ENCODE measurements around the gene OSBPL7.

Gene OSBPL7

GRCh38 chr17:47822785-47823184 lies 1.2 kb upstream of the OSBPL7 start:
- no peak for DNase-seq

DNA sequence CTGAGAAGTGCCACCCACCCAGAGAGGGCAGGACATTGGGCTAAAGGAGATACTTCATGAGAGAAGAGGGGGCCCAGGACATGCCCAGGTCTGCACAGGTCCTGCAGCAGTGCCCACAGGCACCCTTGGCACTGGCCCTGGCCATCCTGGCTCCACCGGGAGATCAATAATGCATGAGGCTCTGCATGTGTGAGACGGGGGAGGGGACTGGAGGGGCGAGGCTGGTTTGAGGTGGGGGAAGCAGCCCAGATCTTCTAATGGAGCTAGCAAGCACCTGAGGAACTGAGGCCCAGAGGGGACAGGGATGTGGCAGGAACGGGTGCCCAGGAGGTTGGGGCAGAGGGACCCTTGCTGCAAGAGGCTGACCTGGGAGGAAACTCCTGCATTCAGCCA lies 567 bp downstream of the OSBPL7 start:
- DNase-seq, result no peak

GRCh38 chr17:47820033-47820789 lies 1.4 kb downstream of the OSBPL7 start:
- DNase-seq, result no peak

DNA sequence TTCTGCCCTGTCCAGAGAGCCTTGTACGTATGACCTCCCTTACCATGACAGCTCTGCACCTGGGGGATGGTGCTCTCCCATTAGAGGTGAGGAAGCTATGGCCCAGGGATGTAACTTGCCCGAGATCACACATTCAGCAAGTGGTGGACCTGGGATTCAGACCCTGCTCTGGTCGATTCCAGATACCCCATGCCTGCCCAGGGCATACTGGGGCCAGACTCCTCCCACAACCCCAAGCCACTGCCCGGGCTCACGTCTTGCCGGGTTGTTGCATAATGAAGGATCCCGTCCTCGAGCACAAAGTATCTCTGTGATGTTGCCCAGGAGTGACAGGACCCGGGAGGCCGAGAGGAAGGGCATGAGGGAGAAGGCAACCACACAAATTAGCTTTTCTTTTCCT lies 2.1 kb downstream of the OSBPL7 start:
- no peak for DNase-seq

DNA sequence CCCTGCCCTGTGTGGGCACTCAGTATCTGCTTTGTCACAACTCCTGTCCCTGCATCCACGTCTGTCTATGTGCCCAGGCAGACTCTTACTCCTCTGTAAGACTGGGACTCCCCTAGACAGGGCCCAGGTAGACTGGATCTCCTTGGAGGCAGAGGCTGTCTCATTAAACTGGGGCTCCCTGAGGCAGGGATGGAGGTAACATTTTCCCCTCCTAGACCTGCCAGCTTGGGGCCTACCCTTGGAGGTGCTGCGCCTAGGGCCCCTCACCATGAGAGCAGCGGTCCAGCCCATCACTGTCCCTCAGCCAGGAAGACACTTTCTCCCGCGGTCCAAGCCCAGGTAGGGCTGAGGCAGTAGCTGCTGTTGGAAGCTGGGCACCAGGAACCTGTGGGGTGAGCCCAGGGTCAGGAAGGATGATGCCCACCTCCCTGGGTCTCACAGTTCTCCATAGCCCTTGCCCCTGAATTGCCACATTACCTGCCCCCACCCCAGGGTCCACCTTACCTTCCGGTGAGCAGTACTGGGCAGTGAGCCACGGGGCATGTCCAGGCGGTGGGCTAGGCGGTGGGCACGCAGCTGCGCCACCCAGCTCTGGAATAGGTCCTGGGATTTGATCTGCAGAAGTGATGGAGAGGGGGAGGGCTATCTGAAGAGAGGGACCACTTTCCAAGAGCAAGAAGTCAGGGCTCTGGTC lies 3.4 kb downstream of the OSBPL7 start:
- no peak for DNase-seq

DNA sequence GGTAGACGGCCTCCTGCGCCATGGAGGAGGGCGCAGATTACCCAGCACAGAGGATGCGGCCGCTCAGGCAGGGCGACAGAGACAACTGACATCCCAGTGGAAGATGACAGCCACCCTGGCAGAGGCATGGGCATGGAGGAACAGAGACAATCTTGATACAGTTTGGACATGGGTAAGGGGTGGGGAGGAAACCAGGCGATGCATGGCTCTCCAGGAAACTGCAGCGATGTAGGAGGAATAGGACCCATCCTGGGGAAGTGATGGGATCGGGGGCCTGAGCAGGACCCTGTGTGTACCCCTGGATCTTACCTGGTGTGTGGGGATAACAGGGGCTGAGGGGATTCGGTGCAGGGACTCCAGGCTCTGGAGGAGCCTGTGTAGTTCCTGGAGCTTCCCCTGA lies 4.6 kb downstream of the OSBPL7 start:
- no peak for DNase-seq

DNA sequence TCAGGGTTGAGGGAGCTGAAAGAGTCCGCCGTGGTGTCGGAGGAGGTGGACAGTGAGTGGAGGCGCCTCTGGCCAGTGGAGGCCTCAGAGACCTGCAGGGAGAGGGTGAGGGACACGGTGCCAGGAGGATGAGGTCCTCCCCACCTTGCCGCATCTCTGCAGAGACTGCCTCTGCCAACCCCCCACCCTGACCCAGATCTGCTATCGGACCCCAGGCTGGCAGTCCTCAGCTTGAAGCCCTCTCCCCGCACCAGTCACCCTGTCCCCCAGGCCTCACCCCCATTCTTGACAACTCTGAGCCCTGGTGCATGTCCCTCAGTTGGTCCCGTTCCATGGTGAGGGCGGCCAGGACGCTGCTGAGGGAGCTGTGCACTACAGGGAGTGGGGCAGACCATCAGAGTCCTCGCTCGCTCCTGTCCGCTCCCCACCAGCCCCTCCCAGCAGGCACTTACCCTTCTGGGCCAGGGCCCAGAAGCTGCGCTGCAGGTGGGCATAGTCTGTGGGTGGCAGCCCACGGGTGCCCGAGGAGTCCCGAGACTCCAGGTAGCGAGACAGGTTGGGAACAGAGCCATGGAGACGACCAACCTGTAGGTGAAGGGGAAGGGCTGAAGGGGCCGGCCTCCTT lies 5.4 kb downstream of the OSBPL7 start:
- no peak for DNase-seq

- no peak for DNase-seq
These were observed 6.3 kb downstream of the OSBPL7 start for GRCh38 chr17:47815106-47815918.

DNA sequence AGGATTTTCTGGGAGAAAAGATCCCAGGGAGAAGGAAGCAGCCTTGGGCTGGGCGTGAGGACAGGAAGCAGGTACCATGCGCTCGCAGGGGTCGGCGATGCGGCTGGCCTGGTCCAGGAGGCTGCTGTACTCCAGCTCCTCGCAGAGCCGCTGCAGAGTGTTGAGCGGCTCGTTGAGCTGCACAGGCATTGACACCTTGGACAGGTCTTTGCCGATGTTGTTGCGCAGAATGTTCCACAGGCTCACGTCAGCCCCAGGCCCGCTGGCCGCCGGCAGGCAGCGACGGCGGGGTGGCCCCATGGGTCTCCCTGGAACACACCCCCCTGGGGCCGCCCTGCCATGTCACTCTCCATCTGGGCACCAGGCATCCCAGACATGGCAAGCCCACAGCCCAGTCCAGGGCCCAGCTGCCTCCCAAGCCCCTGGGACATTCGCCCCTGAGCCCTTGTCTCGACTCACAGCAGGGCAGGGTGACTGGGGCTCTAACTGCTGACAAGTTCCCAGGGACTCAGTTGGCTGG lies 8.0 kb downstream of the OSBPL7 start:
- DNase-seq, result no peak

DNA sequence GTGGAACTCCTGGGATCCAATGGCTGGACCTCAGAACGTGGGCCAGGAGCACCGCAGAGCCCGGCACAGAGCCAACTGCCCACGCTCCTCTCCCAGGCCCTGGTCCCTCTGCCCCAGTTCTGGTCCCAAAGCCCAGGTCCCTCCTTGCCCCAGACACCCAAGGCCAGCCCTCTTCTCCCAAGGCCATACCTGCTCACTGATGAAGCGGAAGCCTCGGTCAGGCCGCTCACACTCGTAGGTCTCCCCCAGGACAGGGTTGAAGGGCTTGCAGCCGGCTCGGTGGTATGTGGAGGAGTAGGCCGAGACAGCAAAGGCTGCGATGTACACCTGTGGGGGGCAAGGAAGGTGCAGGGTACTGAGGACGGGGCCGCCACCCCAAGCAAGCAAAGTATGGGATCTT lies 8.5 kb downstream of the OSBPL7 start:
- DNase-seq, result no peak

GRCh38 chr17:47812146-47812920 lies 9.3 kb downstream of the OSBPL7 start:
- no peak for DNase-seq

- no peak for DNase-seq
These were observed 9.9 kb downstream of the OSBPL7 start for GRCh38 chr17:47811709-47812108.

- DNase-seq, result no peak
These were observed 10.5 kb downstream of the OSBPL7 start for GRCh38 chr17:47810901-47811635.

GRCh38 chr17:47810200-47810821 lies 11.3 kb downstream of the OSBPL7 start:
- peak; percentile 88 for DNase-seq

GRCh38 chr17:47808830-47809480 lies 12.6 kb downstream of the OSBPL7 start:
- DNase-seq, result no peak

- DNase-seq, result no peak
These were observed 13.4 kb downstream of the OSBPL7 start for GRCh38 chr17:47808036-47808829.

DNA sequence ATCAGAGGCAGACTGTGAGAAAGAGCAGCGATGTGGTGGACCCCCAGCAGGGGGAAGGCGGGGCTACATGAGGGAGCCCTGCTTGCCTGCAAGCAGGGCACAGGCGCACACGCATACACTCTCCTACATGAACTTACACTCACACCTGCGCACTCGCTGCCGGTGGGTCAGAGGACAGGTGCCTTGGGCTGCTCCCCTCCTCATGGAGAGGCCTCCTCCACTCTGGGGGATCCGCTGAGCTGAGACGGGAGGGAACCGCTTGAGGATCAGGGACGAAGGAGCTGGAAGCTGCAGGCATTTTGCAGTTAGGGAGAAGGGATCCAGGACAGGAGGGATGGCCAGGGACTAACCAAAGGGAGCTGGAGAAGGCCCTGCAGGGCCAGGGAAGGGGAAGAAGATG lies 14.2 kb downstream of the OSBPL7 start:
- no peak for DNase-seq

DNA sequence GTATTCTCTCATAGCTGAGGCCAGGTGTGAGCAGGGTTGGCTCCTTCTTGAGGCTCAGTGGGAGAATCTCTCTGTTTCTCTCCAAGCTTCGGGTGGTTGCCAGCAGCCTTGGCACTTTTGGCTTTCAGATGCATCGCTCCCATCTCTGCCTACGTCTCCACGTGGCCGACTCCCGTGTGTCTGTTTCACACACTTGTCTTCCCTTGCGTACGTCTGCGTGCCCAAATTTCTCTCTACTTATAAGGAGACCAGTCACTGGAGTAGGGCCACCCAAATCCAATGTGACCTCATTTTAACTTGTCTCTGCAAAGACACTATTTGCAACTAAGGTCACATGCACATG lies 14.7 kb downstream of the OSBPL7 start:
- DNase-seq, result no peak

DNA sequence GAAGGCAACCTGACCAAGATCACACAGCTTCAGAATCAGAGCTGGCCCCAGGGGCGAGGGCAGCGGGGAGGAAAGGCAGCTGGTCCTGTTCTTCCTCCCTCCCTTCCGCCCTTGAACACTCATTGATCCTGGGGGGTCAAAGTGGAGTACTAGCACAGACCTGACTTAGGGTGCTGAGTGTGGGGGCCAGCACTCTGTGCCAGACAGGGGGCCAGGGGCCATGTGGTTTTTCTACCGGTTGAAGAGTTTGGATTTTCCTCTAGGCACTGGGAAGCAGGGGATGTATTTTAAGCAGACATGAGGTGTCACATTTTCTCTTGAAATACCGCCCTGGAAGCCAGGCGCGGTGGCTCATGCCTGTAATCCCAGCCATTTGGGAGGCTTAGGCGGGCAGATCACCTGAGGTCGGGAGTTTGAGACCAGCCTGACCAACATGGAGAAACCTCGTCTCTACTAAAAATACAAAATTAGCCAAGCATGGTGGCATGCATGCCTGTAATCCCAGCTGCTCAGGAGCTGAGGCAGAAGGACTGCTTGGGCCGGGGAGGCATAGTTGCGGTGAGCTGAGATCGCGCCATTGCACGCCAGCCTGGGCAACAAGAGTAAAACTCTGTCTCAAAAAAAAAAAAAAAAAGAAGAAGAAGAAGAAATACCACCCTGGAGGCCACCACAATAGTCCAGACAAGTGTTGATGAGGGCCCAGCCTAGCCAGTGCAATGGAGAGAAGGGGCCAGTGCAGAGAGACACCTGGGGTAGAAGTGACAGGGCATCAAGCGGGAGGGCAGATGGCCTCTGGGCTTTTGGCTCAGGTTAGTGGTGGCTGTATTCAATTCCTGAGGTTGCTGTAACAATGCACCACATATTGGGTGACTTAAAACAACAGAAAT lies 15.3 kb downstream of the OSBPL7 start:
- DNase-seq, result no peak

All from fibroblast of skin of right biceps (primary cell).